SK-N-SH treated with all-trans-retinoic acid at 6 μM for 48 hours (cell line): Measurements from ENCODE around the gene TTC7B.

Experiments
- ARNTL ChIP-seq: fragments of 450-650 bp; formaldehyde crosslinking; IDR thresholded peaks from 2 replicates; pipeline ENCODE4 v1.5.0; 2020; ENCODE audit warnings: low read depth, mild to moderate bottlenecking, moderate library complexity, borderline replicate concordance
- CREB5 ChIP-seq: fragments of 250-450 bp; sonication (Bioruptor Pico); IDR thresholded peaks from 2 replicates; pipeline ENCODE4 v1.5.1; 2020; ENCODE audit warnings: low read depth, mild to moderate bottlenecking, moderate library complexity
- PATZ1 ChIP-seq: fragments of 250-450 bp; sonication (Bioruptor Pico); IDR thresholded peaks from 2 replicates; pipeline ENCODE4 v1.8.0; 2020; ENCODE audit warnings: mild to moderate bottlenecking, moderate library complexity, borderline replicate concordance
- PPARA ChIP-seq: fragments of 250-450 bp; sonication (Bioruptor Pico); IDR thresholded peaks from 2 replicates; pipeline ENCODE4 v1.5.0; 2020; ENCODE audit warnings: mild to moderate bottlenecking, borderline replicate concordance
- SNAI2 ChIP-seq: fragments of 250-450 bp; sonication (Bioruptor Pico); IDR thresholded peaks from 2 replicates; pipeline ENCODE4 v1.5.0; 2020; ENCODE audit warnings: mild to moderate bottlenecking, moderate library complexity
- TOX ChIP-seq: fragments of 250-450 bp; sonication (Bioruptor Pico); IDR thresholded peaks from 2 replicates; pipeline ENCODE4 v1.8.0; 2021; ENCODE audit warnings: mild to moderate bottlenecking, moderate library complexity, borderline replicate concordance
- TSHZ2 ChIP-seq: fragments of 250-450 bp; sonication (Bioruptor Pico); IDR thresholded peaks from 2 replicates; pipeline ENCODE4 v1.5.0; 2020; ENCODE audit warnings: mild to moderate bottlenecking, moderate library complexity
- ZC3H10 ChIP-seq: fragments of 250-450 bp; sonication (Bioruptor Pico); IDR thresholded peaks from 2 replicates; pipeline ENCODE4 v1.5.1; 2021; ENCODE audit warnings: mild to moderate bottlenecking, moderate library complexity
- ZFP3 ChIP-seq: fragments of 250-450 bp; sonication (Bioruptor Pico); IDR thresholded peaks from 2 replicates; pipeline ENCODE4 v1.5.0; 2020; ENCODE audit warnings: mild to moderate bottlenecking, moderate library complexity
- ZNF565 ChIP-seq: fragments of 450-650 bp; formaldehyde crosslinking; conservative IDR thresholded peaks from 2 replicates; pipeline ENCODE4 v1.5.0; 2020; ENCODE audit warnings: low read depth, mild to moderate bottlenecking, moderate library complexity

GRCh38 chr14:90603336-90603735 is 212.9 kb downstream of the TTC7B start:
- no peak for TF ChIP-seq CREB5 (CRISPR knock-in tag)
- TF ChIP-seq TOX: no peak
- no peak for TF ChIP-seq ZC3H10 (CRISPR knock-in tag)
- no peak for TF ChIP-seq PATZ1 (CRISPR knock-in tag)
- TF ChIP-seq ZNF565 (CRISPR knock-in tag): no peak
- TF ChIP-seq ZFP3 (CRISPR knock-in tag): no peak
- TF ChIP-seq ARNTL (CRISPR knock-in tag): no peak
- TF ChIP-seq TSHZ2 (CRISPR knock-in tag): no peak
- TF ChIP-seq SNAI2 (CRISPR knock-in tag): no peak
- no peak for TF ChIP-seq PPARA (CRISPR knock-in tag)
